Fibroblast of the aortic adventitia (primary cell): ENCODE data around the gene IGF1R. TPM values are rescaled to one million over a fixed set of nuclear protein-coding genes. Genes with fewer than 3 reads are reported as not detected.

Experiments
- DNase-seq: peaks from one replicate; pipeline ENCODE4 v3.0.0-alpha.2; 2010; ENCODE audit warnings: low read depth
- H3K4me3 ChIP-seq: 2 replicates; pipeline ENCODE4 v1.5.1; 2011; ENCODE audit warnings: low read depth, mild to moderate bottlenecking, control low read depth, low read length, moderate library complexity
- total RNA-seq: library from RNA; depleted of rRNA; stranded (reverse); fragments of >200 nt; gene quantifications from 2 replicates; pipeline ENCODE4 v1.2.3, GENCODE V29; 2012; ENCODE audit warnings: low replicate concordance
- TF ChIP-seq, protein P1 (sequence below): IDR thresholded peaks from 2 replicates; pipeline ENCODE4 v1.5.1; 2011; ENCODE audit warnings: mild to moderate bottlenecking, low read length, control low read depth, inconsistent platforms; ENCODE audit not compliant: insufficient read depth

Gene IGF1R
- total RNA-seq, 1 donor = 45.6 TPM

DNA sequence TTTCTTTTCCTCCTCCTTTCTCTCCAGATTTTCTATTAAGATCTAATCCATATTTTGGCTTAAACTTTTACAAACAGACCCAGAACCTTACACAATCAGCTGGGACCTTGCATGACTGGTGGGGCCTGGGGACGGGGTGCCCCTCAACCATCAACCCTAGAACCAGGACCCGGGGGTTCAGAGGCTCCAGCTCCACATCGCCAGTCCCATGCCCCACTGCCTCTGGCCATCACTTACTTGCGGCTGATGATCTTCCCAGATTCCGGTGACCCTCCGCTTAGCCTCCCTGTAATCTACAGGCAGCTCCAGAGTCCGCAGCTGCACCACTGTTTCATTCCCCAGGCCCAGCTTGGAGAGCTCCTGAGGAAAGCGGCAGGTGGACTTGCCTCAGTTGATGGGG is 322.5 kb downstream of the IGF1R start:
- TF ChIP-seq, protein P1, sequence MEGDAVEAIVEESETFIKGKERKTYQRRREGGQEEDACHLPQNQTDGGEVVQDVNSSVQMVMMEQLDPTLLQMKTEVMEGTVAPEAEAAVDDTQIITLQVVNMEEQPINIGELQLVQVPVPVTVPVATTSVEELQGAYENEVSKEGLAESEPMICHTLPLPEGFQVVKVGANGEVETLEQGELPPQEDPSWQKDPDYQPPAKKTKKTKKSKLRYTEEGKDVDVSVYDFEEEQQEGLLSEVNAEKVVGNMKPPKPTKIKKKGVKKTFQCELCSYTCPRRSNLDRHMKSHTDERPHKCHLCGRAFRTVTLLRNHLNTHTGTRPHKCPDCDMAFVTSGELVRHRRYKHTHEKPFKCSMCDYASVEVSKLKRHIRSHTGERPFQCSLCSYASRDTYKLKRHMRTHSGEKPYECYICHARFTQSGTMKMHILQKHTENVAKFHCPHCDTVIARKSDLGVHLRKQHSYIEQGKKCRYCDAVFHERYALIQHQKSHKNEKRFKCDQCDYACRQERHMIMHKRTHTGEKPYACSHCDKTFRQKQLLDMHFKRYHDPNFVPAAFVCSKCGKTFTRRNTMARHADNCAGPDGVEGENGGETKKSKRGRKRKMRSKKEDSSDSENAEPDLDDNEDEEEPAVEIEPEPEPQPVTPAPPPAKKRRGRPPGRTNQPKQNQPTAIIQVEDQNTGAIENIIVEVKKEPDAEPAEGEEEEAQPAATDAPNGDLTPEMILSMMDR = no peak
- no peak for DNase-seq
- no peak overlapping the region for H3K4me3 ChIP-seq

DNA sequence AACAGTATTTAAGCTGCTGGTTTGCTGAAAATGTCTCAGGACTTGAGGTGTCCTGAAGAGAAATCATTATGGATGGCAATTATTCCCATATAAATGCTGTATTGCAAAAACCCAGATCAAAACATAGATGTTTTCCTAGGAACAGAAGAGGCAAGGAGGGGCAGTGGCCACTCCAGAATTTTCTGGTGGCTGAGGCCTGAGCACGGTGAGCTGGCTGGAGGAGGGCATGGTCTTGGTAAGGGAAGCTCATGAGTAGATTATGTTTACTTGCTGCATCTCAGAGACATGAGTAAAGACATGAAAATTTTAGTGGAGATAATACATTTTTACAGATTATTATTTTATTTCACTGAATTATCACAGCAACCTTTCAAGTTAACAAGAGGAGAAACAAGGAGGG is 328.2 kb downstream of the IGF1R start:
- TF ChIP-seq, protein P1 = no peak
- no peak overlapping the region for H3K4me3 ChIP-seq
- no peak for DNase-seq

DNA sequence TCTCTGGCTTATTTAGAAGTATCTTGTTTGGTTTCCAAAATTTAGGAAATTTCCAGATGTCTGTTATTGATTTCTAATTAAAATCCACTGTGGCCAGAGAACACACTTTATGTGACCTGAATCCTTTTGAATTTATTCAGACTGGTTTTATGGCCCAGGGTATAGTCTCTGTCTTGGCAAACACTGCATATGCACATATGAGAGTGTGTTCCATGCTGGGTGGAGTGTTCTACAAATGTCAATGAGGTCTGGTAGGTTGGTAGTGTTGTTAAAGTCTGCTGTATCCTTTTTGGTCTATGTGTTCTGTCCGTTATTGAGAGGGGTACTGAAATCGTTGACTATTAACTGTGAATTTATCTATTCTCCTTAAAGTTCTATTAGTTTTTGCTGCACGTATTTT is 329.1 kb downstream of the IGF1R start:
- DNase-seq = no peak
- TF ChIP-seq, protein P1 = no peak
- no peak overlapping the region for H3K4me3 ChIP-seq

DNA sequence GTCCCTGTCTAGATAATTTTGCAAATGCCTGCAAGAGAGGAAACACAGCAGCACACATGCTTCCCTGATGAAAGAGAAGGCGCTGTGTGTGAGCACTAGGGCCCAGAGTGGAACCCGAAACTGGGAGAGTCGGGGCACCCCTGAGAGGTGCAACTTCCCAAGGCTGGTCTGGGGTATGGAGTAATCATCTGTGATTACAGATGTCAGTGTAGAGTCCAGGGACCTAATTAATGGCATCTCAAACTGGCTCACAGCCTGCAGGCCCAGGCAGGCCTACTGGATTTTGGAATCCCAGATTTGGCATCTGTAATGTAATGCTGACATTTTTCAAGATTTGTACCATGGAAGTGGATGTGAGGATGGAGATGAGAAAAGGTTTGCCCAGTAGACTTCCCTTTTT is 329.8 kb downstream of the IGF1R start:
- DNase-seq = no peak
- TF ChIP-seq, protein P1 = no peak
- H3K4me3 ChIP-seq = no peak overlapping the region

DNA sequence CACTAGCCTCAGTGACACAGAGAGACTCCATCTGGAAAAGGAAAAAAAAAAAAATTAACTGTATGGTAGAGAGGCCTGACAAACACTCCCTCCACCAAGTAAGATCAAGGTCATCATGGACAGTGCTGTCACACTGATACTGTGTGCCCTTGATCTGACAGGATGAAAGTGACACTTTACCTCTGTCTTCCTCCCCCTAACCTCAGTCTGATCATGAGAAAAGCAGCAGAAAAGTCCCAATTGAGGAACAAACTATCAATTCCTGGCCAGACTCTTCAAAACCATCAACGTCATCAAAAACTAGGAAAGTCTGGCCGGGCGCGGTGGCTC is 332.5 kb downstream of the IGF1R start:
- H3K4me3 ChIP-seq = no peak overlapping the region
- TF ChIP-seq, protein P1 = no peak
- no peak for DNase-seq

DNA sequence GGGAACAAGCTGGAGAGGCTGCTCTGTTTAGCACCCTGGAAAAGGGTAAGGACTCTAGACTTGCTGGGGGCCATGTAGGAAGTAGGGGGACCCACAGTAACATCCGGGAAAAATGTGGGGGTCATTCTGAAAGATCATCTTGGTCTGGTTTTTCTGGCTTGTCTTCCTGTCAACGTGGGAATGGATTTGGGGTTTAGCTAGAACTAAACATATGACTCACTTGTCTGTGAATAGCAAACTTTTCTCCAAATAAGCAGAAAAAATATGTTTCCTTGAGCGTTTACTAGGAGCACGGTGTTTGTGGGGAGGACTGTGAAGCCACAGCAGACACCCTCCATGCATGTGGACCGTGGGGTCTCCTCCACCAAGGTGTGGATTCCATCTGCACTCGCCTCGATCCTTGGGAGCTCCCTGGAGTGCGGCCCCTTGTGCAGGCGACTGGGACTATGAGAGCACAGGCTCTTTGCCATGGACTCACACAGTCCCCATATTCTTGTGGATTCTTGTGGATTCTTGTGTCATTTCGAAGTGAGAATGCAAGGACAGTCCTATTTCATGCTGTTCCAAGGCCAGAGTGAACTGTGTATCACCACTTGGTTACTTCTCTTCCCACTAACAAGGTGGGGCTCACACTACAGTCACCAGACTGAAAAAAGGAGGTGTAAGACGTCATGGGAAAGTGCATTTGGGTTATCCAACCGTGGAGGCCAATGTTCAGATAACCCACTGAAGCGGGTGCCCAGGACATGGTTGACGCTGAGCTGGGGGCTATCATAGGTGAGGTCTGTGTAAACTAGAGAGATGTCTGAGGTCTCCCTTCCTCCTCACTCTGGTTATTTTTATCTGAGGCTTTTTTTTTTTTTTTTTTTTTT is 333.7 kb downstream of the IGF1R start:
- TF ChIP-seq, protein P1 = no peak
- H3K4me3 ChIP-seq = no peak overlapping the region
- no peak for DNase-seq

DNA sequence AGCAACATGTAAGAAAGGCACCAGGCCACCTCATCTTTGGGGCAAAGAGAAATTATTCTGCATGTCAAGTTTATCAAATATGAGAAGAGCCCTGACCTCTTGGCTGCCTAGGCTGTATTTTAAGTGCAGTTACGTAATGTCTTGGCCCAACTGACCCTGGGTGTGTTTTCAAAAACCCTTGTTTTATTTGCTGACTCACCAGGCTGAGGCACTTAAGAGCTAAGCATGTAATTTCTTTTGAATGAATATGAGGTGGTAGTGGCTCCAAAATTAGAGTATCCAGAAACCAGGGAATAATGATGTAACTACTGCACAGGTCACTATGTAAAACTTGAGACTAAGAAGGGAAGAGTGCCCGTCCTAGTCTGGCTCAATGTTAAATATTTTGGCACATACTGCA is 335.0 kb downstream of the IGF1R start:
- TF ChIP-seq, protein P1 = no peak
- H3K4me3 ChIP-seq = no peak overlapping the region
- peak; percentile 90 for DNase-seq
